ENCODE measurements around the gene ARHGAP26.

ARHGAP26 gene

GRCh38 chr5:143207563-143208364 is 437.6 kb downstream of the ARHGAP26 start:
- DNase-seq (ENCODE audit: low read depth) = no peak
- no peak overlapping the region for H3K4me3 ChIP-seq (ENCODE audit: low read depth, low read length)

- H3K4me3 ChIP-seq (ENCODE audit: low read depth, low read length) = no peak overlapping the region
- no peak for DNase-seq (ENCODE audit: low read depth)
These were observed 438.1 kb downstream of the ARHGAP26 start for GRCh38 chr5:143208365-143208641.

GRCh38 chr5:143208781-143209510 is 438.8 kb downstream of the ARHGAP26 start:
- DNase-seq (ENCODE audit: low read depth) = no peak

GRCh38 chr5:143209881-143210395 is 439.8 kb downstream of the ARHGAP26 start:
- no peak overlapping the region for H3K4me3 ChIP-seq (ENCODE audit: low read depth, low read length)
- no peak for DNase-seq (ENCODE audit: low read depth)

More at GRCh38 chr5:143208781-143209510, 438.8 kb downstream of the ARHGAP26 start:
- no peak overlapping the region for H3K4me3 ChIP-seq (ENCODE audit: low read depth, low read length)

GRCh38 chr5:143210576-143210975 is 440.4 kb downstream of the ARHGAP26 start:
- H3K4me3 ChIP-seq (ENCODE audit: low read depth, low read length) = no peak overlapping the region
- no peak for DNase-seq (ENCODE audit: low read depth)

- no peak for DNase-seq (ENCODE audit: low read depth)
- no peak overlapping the region for H3K4me3 ChIP-seq (ENCODE audit: low read depth, low read length)
These were observed 442.1 kb downstream of the ARHGAP26 start for GRCh38 chr5:143212261-143212660.

GRCh38 chr5:143213231-143213850 is 443.2 kb downstream of the ARHGAP26 start:
- H3K4me3 ChIP-seq (ENCODE audit: low read depth, low read length) = no peak overlapping the region
- DNase-seq (ENCODE audit: low read depth) = no peak

GRCh38 chr5:143213851-143214363 is 443.7 kb downstream of the ARHGAP26 start:
- no peak for DNase-seq (ENCODE audit: low read depth)
- H3K4me3 ChIP-seq (ENCODE audit: low read depth, low read length) = no peak overlapping the region

GRCh38 chr5:143214458-143214857 is 444.3 kb downstream of the ARHGAP26 start:
- no peak for DNase-seq (ENCODE audit: low read depth)
- no peak overlapping the region for H3K4me3 ChIP-seq (ENCODE audit: low read depth, low read length)

- no peak overlapping the region for H3K4me3 ChIP-seq (ENCODE audit: low read depth, low read length)
- DNase-seq (ENCODE audit: low read depth) = no peak
These were observed 444.7 kb downstream of the ARHGAP26 start for GRCh38 chr5:143214890-143215289.

GRCh38 chr5:143215690-143216089 is 445.5 kb downstream of the ARHGAP26 start:
- DNase-seq (ENCODE audit: low read depth) = no peak
- H3K4me3 ChIP-seq (ENCODE audit: low read depth, low read length) = no peak overlapping the region

GRCh38 chr5:143216211-143216610 is 446.0 kb downstream of the ARHGAP26 start:
- H3K4me3 ChIP-seq (ENCODE audit: low read depth, low read length) = no peak overlapping the region
- DNase-seq (ENCODE audit: low read depth) = no peak

GRCh38 chr5:143217065-143217803 is 447.1 kb downstream of the ARHGAP26 start:
- no peak for DNase-seq (ENCODE audit: low read depth)
- no peak overlapping the region for H3K4me3 ChIP-seq (ENCODE audit: low read depth, low read length)

- no peak for DNase-seq (ENCODE audit: low read depth)
- H3K4me3 ChIP-seq (ENCODE audit: low read depth, low read length) = no peak overlapping the region
These were observed 447.6 kb downstream of the ARHGAP26 start for GRCh38 chr5:143217804-143218160.

GRCh38 chr5:143218517-143219170 is 448.5 kb downstream of the ARHGAP26 start:
- no peak overlapping the region for H3K4me3 ChIP-seq (ENCODE audit: low read depth, low read length)
- DNase-seq (ENCODE audit: low read depth) = no peak

- DNase-seq (ENCODE audit: low read depth) = no peak
- H3K4me3 ChIP-seq (ENCODE audit: low read depth, low read length) = no peak overlapping the region
These were observed 449.5 kb downstream of the ARHGAP26 start for GRCh38 chr5:143219696-143220095.

- no peak overlapping the region for H3K4me3 ChIP-seq (ENCODE audit: low read depth, low read length)
- no peak for DNase-seq (ENCODE audit: low read depth)
These were observed 450.6 kb downstream of the ARHGAP26 start for GRCh38 chr5:143220748-143221251.

GRCh38 chr5:143222287-143223231 is 452.4 kb downstream of the ARHGAP26 start:
- DNase-seq (ENCODE audit: low read depth) = no peak
- no peak overlapping the region for H3K4me3 ChIP-seq (ENCODE audit: low read depth, low read length)
